Stimulated activated CD4-positive, alpha-beta T cell treated with anti-CD3 and anti-CD28 coated beads, Interleukin-12 subunit alpha, Interleukin-12 subunit beta, amount 100 ng/mL, for 24 hours (primary cell): ENCODE measurements around the gene PHETA2.
A peak's percentile ranks its signal among the peaks of the same experiment; 100 is the strongest.
"Not testable (repeated sequence)": the region's sequence is repeated elsewhere in the genome, so short reads cannot be mapped to it uniquely, and the experiment has no call there.

Source experiments
- DNase-seq, 2 experiments: peaks; one replicate each; pipeline ENCODE4 v3.0.0-alpha.2; 2020; ENCODE audit warnings: low read depth in 2 of 2

PHETA2 gene

GRCh38 chr22:42069801-42070516 lies 4.1 kb upstream of the PHETA2 start:
- no peak for DNase-seq

GRCh38 chr22:42070517-42071422 lies 3.3 kb upstream of the PHETA2 start, which contains the start of gene NAGA:
Gene NAGA (minus strand): TSS chr22:42070812. CDS start chr22:42070297, 515 bp downstream.
- peak; percentile 84 to 94 for DNase-seq

- not testable (repeated sequence) for DNase-seq
Measured at GRCh38 chr22:42071508-42071907, 2.5 kb upstream of the PHETA2 start.

- no peak for DNase-seq
Measured at GRCh38 chr22:42072606-42073330, 1.3 kb upstream of the PHETA2 start.

- DNase-seq, result no peak
Measured at GRCh38 chr22:42073621-42074041, 417 bp upstream of the PHETA2 start.

- DNase-seq, result no peak
Measured at GRCh38 chr22:42074846-42075676, 1.0 kb downstream of the PHETA2 start.

- no peak for DNase-seq
Measured at GRCh38 chr22:42076764-42077485, 2.9 kb downstream of the PHETA2 start.

- no peak for DNase-seq
Measured at GRCh38 chr22:42077486-42078125, 3.6 kb downstream of the PHETA2 start.

- no peak for DNase-seq
Measured at GRCh38 chr22:42078469-42079318, 4.6 kb downstream of the PHETA2 start.

GRCh38 chr22:42079319-42080251 lies 5.5 kb downstream of the PHETA2 start, which contains the start of gene SMDT1:
Gene SMDT1 (plus strand): TSS chr22:42079700. CDS start chr22:42079769, 69 bp downstream.
- DNase-seq, result peak; percentile 95 to 98

GRCh38 chr22:42080287-42080686 lies 6.2 kb downstream of the PHETA2 start:
- DNase-seq, result no peak

GRCh38 chr22:42083119-42083518 lies 9.1 kb downstream of the PHETA2 start:
- DNase-seq, result no peak

- no peak for DNase-seq
Measured at GRCh38 chr22:42084874-42085273, 10.8 kb downstream of the PHETA2 start.

GRCh38 chr22:42086051-42086450 lies 12.0 kb downstream of the PHETA2 start:
- no peak for DNase-seq

GRCh38 chr22:42090596-42091454 lies 16.8 kb downstream of the PHETA2 start, which contains the start of gene NDUFA6:
Gene NDUFA6 (minus strand): TSS chr22:42090772. CDS start chr22:42090744, 28 bp downstream.
- DNase-seq, result peak; percentile 96 to 97

GRCh38 chr22:42091455-42091782 lies 17.4 kb downstream of the PHETA2 start:
- DNase-seq, result no peak

GRCh38 chr22:42101199-42101598 lies 27.2 kb downstream of the PHETA2 start:
- DNase-seq, result no peak
